Body of pancreas (tissue), 4 donors: ENCODE data around the gene PLP1.

Experiments used
- CTCF ChIP-seq, 7 experiments: fragments of 450-650 bp in 4 of 7; fragments of 200-600 bp in 3 of 7; sonication (generic) in 3 of 7; IDR thresholded peaks; one replicate each; pipeline ENCODE4 v1.5.1; 2016 to 2019; ENCODE audit warnings: antibody characterized with exemption in 7 of 7
- POLR2A ChIP-seq, 3 donors: fragments of 450-650 bp; IDR thresholded peaks; one replicate each; pipeline ENCODE4 v1.6.1; 2016; ENCODE audit warnings: antibody characterized with exemption in 3 of 3, mild to moderate bottlenecking in 2 of 3

GRCh38 chrX:103811858-103812257 lies 35.2 kb downstream of the PLP1 start:
- TF ChIP-seq CTCF (IDR thresholded peaks at IDR 0.05) (no peak), POLR2A (IDR thresholded peaks at IDR 0.05) (no peak)
